ENCODE measurements around the gene CREG2. TPM values are rescaled to one million over a fixed set of nuclear protein-coding genes. Genes with fewer than 3 reads are reported as not detected.

Gene CREG2
- total RNA-seq, 1 donor from 2014 or later: not detected

- Mint-ChIP-seq H3K36me3 (ENCODE audit: unreplicated experiment) (peaks cover 5% of the 10 kb centered on the region), H3K27ac (ENCODE audit: unreplicated experiment) (no peak overlapping the region), H3K27me3 (ENCODE audit: unreplicated experiment) (no peaks in the 10 kb centered on the region), H3K9me3 (ENCODE audit: unreplicated experiment) (no peaks in the 10 kb centered on the region), H3K4me1 (ENCODE audit: unreplicated experiment) (peaks cover 16% of the 10 kb centered on the region), H3K4me3 (ENCODE audit: unreplicated experiment) (no peak overlapping the region)
- no peak for DNase-seq (ENCODE audit: extremely low spot score, unreplicated experiment)
- TF ChIP-seq CTCF (IDR thresholded peaks at IDR 0.05): no peak
Observed at GRCh38 chr2:101296371-101296770, 90.9 kb downstream of the CREG2 start.

GRCh38 chr2:101295895-101296294 is 91.4 kb downstream of the CREG2 start:
- Mint-ChIP-seq H3K9me3 (ENCODE audit: unreplicated experiment) (no peaks in the 10 kb centered on the region), H3K4me1 (ENCODE audit: unreplicated experiment) (peaks cover 16% of the 10 kb centered on the region), H3K36me3 (ENCODE audit: unreplicated experiment) (peaks cover 6% of the 10 kb centered on the region), H3K27ac (ENCODE audit: unreplicated experiment) (no peak overlapping the region), H3K27me3 (ENCODE audit: unreplicated experiment) (no peaks in the 10 kb centered on the region), H3K4me3 (ENCODE audit: unreplicated experiment) (no peak overlapping the region)
- TF ChIP-seq CTCF (IDR thresholded peaks at IDR 0.05): no peak
- no peak for DNase-seq (ENCODE audit: extremely low spot score, unreplicated experiment)

Small RNA genes lying within 50 kb of the gene (microRNA-seq; reads per million reads assigned to microRNA genes)
- not detected for gene MIR5696 (ENCODE audit: unreplicated experiment)

Other genes with a start within 250 kb of the CREG2 start
- 15.2 and 16.3 TPM in 2 replicates for gene TBC1D8, start 236.1 kb downstream of the CREG2 start, total RNA-seq
- gene CNOT11, start 134.6 kb downstream of the CREG2 start, total RNA-seq: 31.4 and 36.8 TPM in 2 replicates
- 31.8 and 34.7 TPM in 2 replicates for gene RNF149, start 78.8 kb downstream of the CREG2 start, total RNA-seq
- not detected in 2 replicates for gene RFX8, start 87.6 kb upstream of the CREG2 start, total RNA-seq